Type B pancreatic cell (in vitro differentiated cells): Measurements from ENCODE around the gene ARMC2. TPM values are rescaled to one million over a fixed set of nuclear protein-coding genes. Genes with fewer than 3 reads are reported as not detected.

Source experiments
- DNase-seq: peaks from one replicate; pipeline ENCODE4 v3.0.0; 2021; ENCODE audit warnings: mixed read lengths; ENCODE audit not compliant: unreplicated experiment; ENCODE audit errors: extremely low spot score
- H3K27ac Mint-ChIP-seq: 2 replicates; pipeline ENCODE4 v1.8.0; 2021; ENCODE audit warnings: mild to moderate bottlenecking, mixed read lengths
- H3K27me3 Mint-ChIP-seq: 2 replicates; pipeline ENCODE4 v1.8.0; 2021; ENCODE audit warnings: mixed read lengths
- H3K36me3 Mint-ChIP-seq: 2 replicates; pipeline ENCODE4 v1.8.0; 2021; ENCODE audit warnings: mixed read lengths
- H3K4me1 Mint-ChIP-seq: one replicate; pipeline ENCODE4 v1.8.0; 2021; ENCODE audit warnings: mixed read lengths; ENCODE audit not compliant: unreplicated experiment
- H3K4me3 Mint-ChIP-seq: 2 replicates; pipeline ENCODE4 v1.8.0; 2021; ENCODE audit warnings: mild to moderate bottlenecking, mixed read lengths
- H3K9me3 Mint-ChIP-seq: 2 replicates; pipeline ENCODE4 v1.8.0; 2021; ENCODE audit warnings: mixed read lengths
- CTCF ChIP-seq: fragments of 200-600 bp; sonication (generic); conservative IDR thresholded peaks from 2 replicates; pipeline ENCODE4 v1.5.0; 2021; ENCODE audit warnings: antibody characterized with exemption, mild to moderate bottlenecking
- total RNA-seq: library from RNA; stranded (reverse); gene quantifications from 2 replicates; pipeline ENCODE4 v1.2.1, GENCODE V29; 2021; ENCODE audit warnings: low replicate concordance

ARMC2 gene
- total RNA-seq, 1 donor from 2014 or later: 15.5 TPM

GRCh38 chr6:109009962-109010704 is 161.9 kb downstream of the ARMC2 start:
- Mint-ChIP-seq H3K27me3 (no peaks in the 10 kb centered on the region), H3K27ac (peak overlapping the region; percentile 88), H3K36me3 (no peaks in the 10 kb centered on the region), H3K4me3 (peak overlapping the region; percentile 94), H3K9me3 (no peaks in the 10 kb centered on the region), H3K4me1 (peaks cover 24% of the 10 kb centered on the region)
- no peak for DNase-seq
- no peak for TF ChIP-seq CTCF

GRCh38 chr6:109010705-109011102 is 162.5 kb downstream of the ARMC2 start:
- H3K4me1 Mint-ChIP-seq: peaks cover 29% of the 10 kb centered on the region
- H3K27me3 Mint-ChIP-seq: no peaks in the 10 kb centered on the region
- no peaks in the 10 kb centered on the region for H3K9me3 Mint-ChIP-seq
- DNase-seq: no peak
- no peaks in the 10 kb centered on the region for H3K36me3 Mint-ChIP-seq
- H3K27ac Mint-ChIP-seq: peak overlapping the region; percentile 71
- H3K4me3 Mint-ChIP-seq: peak overlapping the region; percentile 94
- TF ChIP-seq CTCF: no peak

- Mint-ChIP-seq H3K4me1 (peaks cover 15% of the 10 kb centered on the region), H3K4me3 (no peak overlapping the region), H3K9me3 (no peaks in the 10 kb centered on the region), H3K36me3 (no peaks in the 10 kb centered on the region), H3K27ac (no peak overlapping the region), H3K27me3 (no peaks in the 10 kb centered on the region)
- DNase-seq: no peak
- no peak for TF ChIP-seq CTCF
These were observed 165.6 kb downstream of the ARMC2 start for GRCh38 chr6:109013656-109014305.

GRCh38 chr6:109014606-109015005 is 166.4 kb downstream of the ARMC2 start:
- H3K4me3 Mint-ChIP-seq: no peak overlapping the region
- no peak for DNase-seq
- peaks cover 15% of the 10 kb centered on the region for H3K4me1 Mint-ChIP-seq
- TF ChIP-seq CTCF: no peak
- no peaks in the 10 kb centered on the region for H3K27me3 Mint-ChIP-seq
- H3K27ac Mint-ChIP-seq: no peak overlapping the region
- H3K9me3 Mint-ChIP-seq: no peaks in the 10 kb centered on the region
- no peaks in the 10 kb centered on the region for H3K36me3 Mint-ChIP-seq

GRCh38 chr6:109015176-109015575 is 167.0 kb downstream of the ARMC2 start:
- Mint-ChIP-seq H3K4me3 (peak overlapping the region; percentile 0), H3K36me3 (no peaks in the 10 kb centered on the region), H3K27me3 (no peaks in the 10 kb centered on the region), H3K4me1 (peaks cover 12% of the 10 kb centered on the region), H3K27ac (peak overlapping the region; percentile 38), H3K9me3 (no peaks in the 10 kb centered on the region)
- no peak for DNase-seq
- no peak for TF ChIP-seq CTCF
